B cell (primary cell): ENCODE results near the gene GPC3. TPM values are rescaled to one million over a fixed set of nuclear protein-coding genes. Genes with fewer than 3 reads are reported as not detected.

Experiments used
- ATAC-seq: fragments of 200-7000 bp; cut with Tn5 transposase; one replicate; pipeline ENCODE4 v1.10.0; 2021; ENCODE audit warnings: low read depth, mild to moderate bottlenecking, moderate number of reproducible peaks, moderate library complexity
- CTCF ChIA-PET: fragments of 350-600 bp; sonication (Branson Sonifier 250); formaldehyde crosslinking; loops from one replicate; lab custom pipeline; 2021; ENCODE audit warnings: antibody characterized with exemption, inconsistent platforms; lab: Charles Lee
- POLR2A ChIA-PET: fragments of 350-600 bp; sonication (Branson Sonifier 250); formaldehyde crosslinking; loops from one replicate; lab custom pipeline; 2021; ENCODE audit warnings: antibody characterized with exemption; lab: Charles Lee
- DNase-seq: peaks from one replicate; pipeline ENCODE4 v3.0.0; 2013
- H2AFZ ChIP-seq: 2 replicates; pipeline ENCODE4 v1.6.1; 2012; ENCODE audit warnings: mild to moderate bottlenecking, low read depth, low read length; ENCODE audit not compliant: insufficient read depth, poor library complexity, severe bottlenecking
- H3K27ac ChIP-seq, 2 donors: 1 replicate in 1 of 2; 2 replicates in 1 of 2; pipeline ENCODE4 v1.5.1; 2012 to 2013; ENCODE audit warnings: low read length in 2 of 2, mild to moderate bottlenecking in 2 of 2, moderate library complexity in 1 of 2
- H3K27me3 ChIP-seq, 4 experiments: fragments of 200-600 bp in 1 of 4; sonication (generic) in 1 of 4; replicated peaks in 1 of 4; 1 replicate in 2 of 4; 2 replicates in 2 of 4; pipeline versions ENCODE4 v1.6.1 to v1.7.0; 2013 to 2016; ENCODE audit warnings: low read length in 3 of 4, mild to moderate bottlenecking in 2 of 4, mixed read lengths in 1 of 4, moderate library complexity in 1 of 4; ENCODE audit not compliant: insufficient read depth in 4 of 4, control insufficient read depth in 3 of 4; ENCODE audit errors: control extremely low read depth in 1 of 4
- H3K36me3 ChIP-seq, 2 experiments: replicated peaks in 1 of 2; 1 replicate in 1 of 2; 2 replicates in 1 of 2; pipeline versions ENCODE4 v1.6.1 to v1.7.1; 2013; ENCODE audit warnings: low read length in 1 of 2; ENCODE audit not compliant: insufficient read depth in 2 of 2, control insufficient read depth in 1 of 2; ENCODE audit errors: control extremely low read depth in 1 of 2, extremely low read depth in 1 of 2
- H3K4me1 ChIP-seq, 2 donors: fragments of 200-600 bp in 1 of 2; sonication (generic) in 1 of 2; 1 replicate in 1 of 2; 2 replicates in 1 of 2; pipeline versions ENCODE4 v1.5.1 to v1.6.1; 2013 to 2017; ENCODE audit warnings: low read length in 2 of 2; ENCODE audit not compliant: control insufficient read depth in 2 of 2, insufficient read depth in 2 of 2
- H3K4me2 ChIP-seq: replicated peaks from 2 replicates; pipeline ENCODE3; 2012; ENCODE audit warnings: mild to moderate bottlenecking, low read depth, low read length; ENCODE audit not compliant: poor library complexity, severe bottlenecking
- H3K4me3 ChIP-seq, 5 experiments: fragments of 200-600 bp in 1 of 5; sonication (generic) in 1 of 5; 1 replicate in 3 of 5; 2 replicates in 2 of 5; pipeline versions ENCODE4 v1.5.1 to v1.7.0; 2011 to 2016; ENCODE audit warnings: low read length in 4 of 5, mild to moderate bottlenecking in 4 of 5, low read depth in 2 of 5, control low read depth in 1 of 5, moderate library complexity in 1 of 5; ENCODE audit not compliant: insufficient read depth in 1 of 5; ENCODE audit errors: control extremely low read depth in 1 of 5, extremely low read depth in 1 of 5
- H3K79me2 ChIP-seq: fragments of 200-600 bp; sonication (generic); one replicate; pipeline ENCODE4 v1.6.0; 2016; ENCODE audit warnings: low read length; ENCODE audit not compliant: control insufficient read depth, insufficient read depth
- H3K9ac ChIP-seq: fragments of 200-600 bp; sonication (generic); 2 replicates; pipeline ENCODE4 v1.6.1; 2017; ENCODE audit warnings: mild to moderate bottlenecking, low read length, moderate library complexity
- H3K9me3 ChIP-seq, 3 donors: one replicate each; pipeline versions ENCODE4 v1.6.1 to v1.7.1; 2013; ENCODE audit warnings: low read length in 2 of 3; ENCODE audit not compliant: control insufficient read depth in 2 of 3, insufficient read depth in 1 of 3; ENCODE audit errors: control extremely low read depth in 1 of 3
- H4K20me1 ChIP-seq: 2 replicates; pipeline ENCODE4 v1.6.0; 2012; ENCODE audit warnings: mild to moderate bottlenecking, low read length; ENCODE audit not compliant: insufficient read depth, control insufficient read depth, poor library complexity, severe bottlenecking
- H3K27ac Mint-ChIP-seq: one replicate; pipeline ENCODE4 v1.8.0; 2021; ENCODE audit warnings: mixed read lengths
- H3K27me3 Mint-ChIP-seq: one replicate; pipeline ENCODE4 v1.8.0; 2021; ENCODE audit warnings: mixed read lengths
- H3K4me1 Mint-ChIP-seq: one replicate; pipeline ENCODE4 v1.8.0; 2021; ENCODE audit warnings: mixed read lengths
- H3K4me3 Mint-ChIP-seq: one replicate; pipeline ENCODE4 v1.8.0; 2021; ENCODE audit warnings: mixed read lengths
- H3K9me3 Mint-ChIP-seq: one replicate; pipeline ENCODE4 v1.8.0; 2022; ENCODE audit warnings: mixed read lengths; ENCODE audit not compliant: insufficient read depth
- CTCF ChIP-seq: fragments of 200-600 bp; IDR thresholded peaks from one replicate; pipeline ENCODE4 v1.8.0; 2022; ENCODE audit warnings: antibody characterized with exemption, mild to moderate bottlenecking
- WGBS: methylation state at CpG from one replicate; pipeline ENCODE4 v1.1.5; 2013; ENCODE audit warnings: missing lambda C conversion rate; ENCODE audit not compliant: insufficient coverage; 5-methylcytosine and 5-hydroxymethylcytosine counted together
- intact Hi-C: fragments of 100-400 bp; cut with micrococcal nuclease; formaldehyde crosslinking; loops from one replicate; pipeline ENCODE4 v1.10.0; 2022
- polyA plus RNA-seq: library from polyadenylated mRNA; depleted of rRNA; stranded (reverse); fragments of >200 nt; gene quantifications from 2 replicates; pipeline ENCODE4 v1.2.3, GENCODE V29; 2012
- total RNA-seq, 2 donors: library from RNA; stranded (reverse); fragments of 120-200 nt in 1 of 2; gene quantifications; 1 replicate in 1 of 2; 2 replicates in 1 of 2; pipeline versions ENCODE4 v1.2.3 to v1.2.4, GENCODE V29; 2013 to 2022

Gene GPC3
- total and polyA plus RNA-seq, 2 donors (not counting 1 experiment from before 2014, with no cell fraction given), result not detected

- POLR2A ChIA-PET, result no interaction called here
- WGBS, result no CpG with 5 or more reads among the region's 1 CpG
Observed at GRCh38 chrX:133676344-133677122, 308.9 kb downstream of the GPC3 start.

More at GRCh38 chrX:133676344-133677122, 308.9 kb downstream of the GPC3 start:
- H4K20me1 ChIP-seq, result no peaks in the 10 kb centered on the region
- H3K27me3 ChIP-seq, result no peaks in the 10 kb centered on the region
- no peaks in the 10 kb centered on the region for H3K36me3 ChIP-seq
- Mint-ChIP-seq H3K4me3 (no peak overlapping the region), H3K27me3 (no peaks in the 10 kb centered on the region), H3K27ac (no peak overlapping the region), H3K4me1 (no peaks in the 10 kb centered on the region), H3K9me3 (no peaks in the 10 kb centered on the region)
- H3K4me3 ChIP-seq, result no peak overlapping the region
- H3K9me3 ChIP-seq, result no peaks in the 10 kb centered on the region
- no peak for TF ChIP-seq CTCF
- no peak for DNase-seq
- H3K27ac ChIP-seq, result no peak overlapping the region
- no peaks in the 10 kb centered on the region for H3K4me1 ChIP-seq
- H3K9ac ChIP-seq, result no peak overlapping the region
- intact Hi-C loops, result no loop called here
- H3K4me2 ChIP-seq, result no peak overlapping the region
- CTCF ChIA-PET, result no interaction called here
- no peak for ATAC-seq
- H2AFZ ChIP-seq, result no peak overlapping the region
- H3K79me2 ChIP-seq, result no peaks in the 10 kb centered on the region
